GM18499 (cell line): Measurements from ENCODE around the gene AQP5.

Source experiments
- ATAC-seq: cut with Tn5 transposase; IDR thresholded peaks from one replicate; pipeline ENCODE4 v1.9.1; 2021; ENCODE audit warnings: moderate number of reproducible peaks; ENCODE audit not compliant: insufficient read depth, unreplicated experiment

AQP5 gene

DNA sequence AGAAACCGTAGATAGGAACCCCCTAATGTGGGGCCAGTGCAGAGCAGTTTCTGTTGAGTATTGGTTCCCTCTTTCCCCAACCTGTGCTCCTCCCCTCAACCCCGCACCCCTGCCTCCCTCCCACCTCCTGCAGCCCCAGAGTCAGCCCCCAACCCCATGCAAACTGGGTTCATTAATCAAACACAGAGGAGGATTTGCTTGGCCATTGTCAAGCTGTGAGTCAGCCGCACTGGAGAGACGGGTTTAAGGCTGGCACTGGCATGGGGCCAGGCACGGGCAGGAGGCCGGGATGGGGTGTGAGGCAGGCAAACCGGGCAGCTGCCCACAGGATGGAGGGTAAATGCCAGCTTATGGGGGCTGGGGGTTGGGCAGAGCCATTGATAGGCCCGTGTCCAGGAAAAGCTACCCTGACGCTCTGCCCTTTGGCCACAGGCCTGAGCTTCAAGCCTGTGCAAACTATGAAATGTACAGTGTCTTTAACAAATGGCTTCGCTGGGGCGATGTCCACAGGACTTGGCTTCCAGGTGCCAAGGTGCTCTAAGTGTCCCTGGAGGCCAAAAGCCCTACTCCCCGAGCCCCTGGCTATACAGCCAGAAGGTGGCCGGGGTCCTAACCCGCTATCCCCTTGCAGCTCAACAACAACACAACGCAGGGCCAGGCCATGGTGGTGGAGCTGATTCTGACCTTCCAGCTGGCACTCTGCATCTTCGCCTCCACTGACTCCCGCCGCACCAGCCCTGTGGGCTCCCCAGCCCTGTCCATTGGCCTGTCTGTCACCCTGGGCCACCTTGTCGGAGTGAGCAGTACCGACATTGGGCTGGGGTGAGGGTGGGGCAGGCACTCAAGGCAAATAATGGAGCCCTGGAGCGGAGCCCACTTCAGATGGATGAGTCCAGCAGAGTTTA lies 1.4 kb downstream of the AQP5 start:
- no peak for ATAC-seq

DNA sequence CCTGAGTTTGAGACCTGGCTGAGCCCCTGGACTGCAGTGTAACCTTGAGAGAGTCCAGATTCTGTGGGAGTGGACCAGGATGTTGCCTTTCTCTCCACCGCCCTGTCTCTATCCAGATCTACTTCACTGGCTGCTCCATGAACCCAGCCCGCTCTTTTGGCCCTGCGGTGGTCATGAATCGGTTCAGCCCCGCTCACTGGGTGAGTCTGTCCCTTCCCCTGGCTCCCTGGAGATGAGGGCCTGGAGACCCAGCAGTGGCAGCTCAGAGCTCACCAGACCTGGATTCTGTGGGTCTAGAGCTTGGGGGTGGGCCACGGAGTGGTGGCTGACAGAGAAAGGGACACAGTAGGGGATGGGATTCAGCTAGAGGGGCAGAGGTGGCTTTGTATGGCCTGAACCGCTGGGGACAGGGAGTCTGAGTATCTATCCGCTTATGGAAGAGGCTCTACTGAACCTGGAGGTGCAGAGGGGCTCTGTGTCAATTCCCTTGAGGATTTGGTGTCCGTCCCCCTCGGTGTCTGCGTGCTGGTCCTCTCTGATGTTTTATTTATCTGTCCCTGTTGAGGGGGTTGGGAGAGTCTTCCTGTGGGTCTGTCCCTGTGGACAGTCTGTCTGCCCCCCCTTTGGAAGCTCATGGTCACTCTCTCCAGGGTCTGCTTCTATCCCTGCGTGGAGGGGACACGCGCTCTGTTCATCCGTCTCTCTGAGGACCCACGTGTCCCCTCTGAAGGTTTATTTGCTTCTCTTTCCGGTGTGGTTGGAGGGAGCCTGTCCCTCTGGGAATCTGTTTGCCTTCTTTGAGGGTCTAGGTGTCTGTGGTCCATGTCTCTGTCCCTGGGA lies 2.5 kb downstream of the AQP5 start:
- ATAC-seq, result no peak

DNA sequence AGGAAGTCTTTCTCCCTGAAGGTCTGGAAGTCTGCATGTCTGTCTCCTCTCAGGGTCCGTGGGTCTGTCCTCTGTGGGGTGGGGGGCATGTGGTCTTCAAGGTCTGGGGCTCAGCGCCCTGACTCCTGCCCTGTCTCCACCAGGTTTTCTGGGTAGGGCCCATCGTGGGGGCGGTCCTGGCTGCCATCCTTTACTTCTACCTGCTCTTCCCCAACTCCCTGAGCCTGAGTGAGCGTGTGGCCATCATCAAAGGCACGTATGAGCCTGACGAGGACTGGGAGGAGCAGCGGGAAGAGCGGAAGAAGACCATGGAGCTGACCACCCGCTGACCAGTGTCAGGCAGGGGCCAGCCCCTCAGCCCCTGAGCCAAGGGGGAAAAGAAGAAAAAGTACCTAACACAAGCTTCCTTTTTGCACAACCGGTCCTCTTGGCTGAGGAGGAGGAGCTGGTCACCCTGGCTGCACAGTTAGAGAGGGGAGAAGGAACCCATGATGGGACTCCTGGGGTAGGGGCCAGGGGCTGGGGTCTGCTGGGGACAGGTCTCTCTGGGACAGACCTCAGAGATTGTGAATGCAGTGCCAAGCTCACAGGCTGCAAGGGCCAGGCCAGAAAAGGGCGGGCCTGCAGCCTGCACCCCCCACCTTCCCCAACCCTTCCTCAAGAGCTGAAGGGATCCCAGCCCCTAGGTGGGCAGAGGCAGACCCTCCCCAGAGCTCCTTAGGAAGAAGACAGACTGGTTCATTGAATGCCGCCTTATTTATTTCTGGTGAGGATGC lies 3.4 kb downstream of the AQP5 start:
- ATAC-seq, result no peak

DNA sequence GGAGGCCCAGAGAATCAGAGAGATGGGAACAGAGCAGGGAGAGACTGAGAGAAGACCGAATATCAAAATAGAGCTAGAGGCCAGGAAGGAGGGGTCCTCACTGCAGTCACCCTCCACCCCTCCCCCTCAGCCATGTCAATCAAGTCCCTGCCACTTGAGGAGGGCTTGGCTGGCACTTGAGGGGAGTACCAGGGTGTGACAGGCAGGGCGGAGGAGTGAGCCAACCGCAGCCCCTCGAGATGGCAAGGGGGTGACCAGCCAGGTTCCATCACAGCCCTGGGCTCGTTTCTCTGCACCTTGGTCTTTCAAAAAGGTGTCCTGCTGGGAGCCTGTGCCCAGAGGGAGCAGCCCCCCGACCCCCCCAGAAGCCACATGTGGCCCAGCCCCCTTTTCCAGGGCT lies 4.2 kb downstream of the AQP5 start:
- ATAC-seq, result no peak

DNA sequence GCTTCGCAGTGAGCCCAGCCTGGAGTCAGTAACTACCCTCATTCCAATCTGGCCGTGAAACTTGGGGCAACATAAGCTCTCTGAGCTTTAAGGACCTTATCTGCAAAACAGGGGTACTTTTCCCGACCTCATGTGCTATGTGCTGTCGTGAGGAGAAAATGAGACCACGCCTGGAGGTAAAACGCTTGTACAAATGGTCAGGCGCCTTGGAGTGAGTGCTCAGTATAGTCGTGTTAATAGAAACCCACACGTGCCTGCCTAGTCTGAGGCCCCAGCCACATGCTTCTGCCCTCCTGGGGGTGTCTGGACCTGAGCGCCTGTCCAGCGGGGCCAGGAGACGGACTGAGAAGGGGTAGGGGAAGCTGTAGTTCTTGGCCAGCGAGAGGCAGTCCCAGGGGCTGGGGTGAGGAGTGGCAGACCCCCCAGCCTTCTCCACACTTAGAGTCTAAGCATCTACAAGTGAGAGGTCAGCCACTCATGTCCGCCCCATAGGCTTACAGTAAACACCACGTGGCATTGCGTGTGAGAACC lies 4.9 kb downstream of the AQP5 start:
- no peak for ATAC-seq

DNA sequence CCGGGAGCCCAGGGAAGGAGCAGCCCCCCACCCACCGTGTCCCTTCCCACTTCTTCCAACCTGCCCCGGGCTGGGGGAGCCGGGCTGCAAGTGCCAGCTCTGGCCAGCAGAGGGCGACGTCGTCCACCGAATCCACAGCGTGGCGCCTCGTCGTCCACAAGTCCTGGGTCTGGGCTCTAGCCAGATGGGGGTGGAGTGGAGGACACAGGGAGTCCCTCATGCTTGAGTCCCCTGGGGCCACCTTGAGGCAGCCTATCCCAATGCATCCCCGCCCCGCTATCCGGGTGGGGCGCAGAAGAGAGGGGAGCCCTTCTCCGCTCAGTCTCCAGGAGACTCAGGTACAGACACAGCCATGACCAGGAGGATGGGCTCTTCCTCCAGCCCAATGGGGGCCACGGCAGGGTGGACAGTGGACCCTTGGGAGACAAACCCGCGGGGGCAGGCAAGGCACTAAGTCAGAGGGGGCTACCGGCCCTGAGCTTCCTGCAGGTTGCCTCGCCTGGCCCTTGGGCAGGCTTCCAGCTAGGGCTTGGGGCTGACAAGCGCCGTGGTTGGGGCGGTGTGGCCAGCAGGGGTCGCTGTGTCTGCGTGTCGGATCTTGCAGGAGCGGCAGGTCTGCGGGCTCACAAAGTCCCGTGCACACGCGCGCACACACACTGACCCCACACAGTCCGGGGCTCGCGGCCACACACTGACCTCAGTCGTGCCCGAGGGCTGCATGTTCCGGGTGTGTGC lies 5.5 kb downstream of the AQP5 start:
- ATAC-seq, result no peak

DNA sequence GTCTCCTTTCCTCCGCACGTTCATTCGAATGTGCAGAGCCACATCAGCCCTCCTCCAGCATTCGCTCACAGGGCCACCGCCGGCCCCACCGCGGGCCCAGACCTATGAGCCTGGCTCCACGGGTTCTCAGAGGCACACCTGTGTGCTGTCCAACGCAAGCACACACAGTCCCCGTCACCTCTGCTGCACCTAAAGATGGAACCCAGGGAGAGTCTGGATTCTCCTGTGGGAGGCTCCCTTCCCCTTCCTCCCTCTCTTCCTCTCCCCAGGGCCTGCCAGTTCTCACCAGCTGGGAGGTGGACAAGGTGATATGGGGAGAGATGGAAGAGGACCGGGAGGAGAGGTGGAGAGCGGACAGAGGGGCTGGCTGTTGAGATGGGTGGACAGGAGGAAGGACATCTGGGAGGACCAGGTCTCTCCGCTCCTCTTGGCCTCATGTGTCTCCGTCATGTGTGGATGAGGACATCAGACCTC lies 6.1 kb downstream of the AQP5 start:
- no peak for ATAC-seq

DNA sequence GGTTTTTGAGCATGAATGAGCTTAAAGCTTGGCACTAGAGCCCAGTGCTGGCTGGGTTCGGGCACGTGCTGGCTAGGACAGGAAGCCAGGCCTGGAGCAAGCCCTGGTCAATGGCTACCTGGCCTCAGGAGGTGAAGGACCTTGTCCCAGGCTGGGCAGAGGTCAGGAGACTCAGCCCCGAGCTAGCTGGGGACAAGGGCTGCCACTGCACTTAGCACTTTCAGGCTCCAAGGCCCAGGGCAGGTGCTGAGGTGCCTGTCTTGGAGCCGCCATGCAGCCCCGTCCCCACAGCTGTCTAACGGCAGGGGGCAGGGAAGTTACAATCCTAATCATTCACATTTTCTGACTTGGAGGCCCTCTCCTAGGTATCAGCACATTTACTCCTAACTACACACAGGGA lies 6.8 kb downstream of the AQP5 start:
- no peak for ATAC-seq

DNA sequence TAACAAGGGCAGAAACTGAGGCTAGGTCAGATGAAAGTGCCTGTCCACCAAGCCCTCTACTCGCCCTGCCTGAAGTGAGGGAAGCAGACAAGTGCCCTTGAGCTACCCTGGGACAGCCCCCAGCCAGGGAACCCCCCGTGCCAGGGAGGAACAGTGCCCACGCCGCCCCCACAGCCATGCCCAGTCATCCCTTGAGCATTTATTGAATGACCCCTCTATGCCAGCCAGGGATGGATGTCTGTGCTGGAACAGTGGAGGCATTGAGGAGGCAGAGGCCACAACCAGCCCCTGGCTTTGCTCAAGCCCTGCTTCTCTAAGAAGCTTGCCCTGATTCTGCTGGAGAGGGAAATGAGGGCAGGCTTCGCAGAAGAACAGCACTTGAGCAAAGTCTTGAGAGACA lies 7.4 kb downstream of the AQP5 start:
- no peak for ATAC-seq

DNA sequence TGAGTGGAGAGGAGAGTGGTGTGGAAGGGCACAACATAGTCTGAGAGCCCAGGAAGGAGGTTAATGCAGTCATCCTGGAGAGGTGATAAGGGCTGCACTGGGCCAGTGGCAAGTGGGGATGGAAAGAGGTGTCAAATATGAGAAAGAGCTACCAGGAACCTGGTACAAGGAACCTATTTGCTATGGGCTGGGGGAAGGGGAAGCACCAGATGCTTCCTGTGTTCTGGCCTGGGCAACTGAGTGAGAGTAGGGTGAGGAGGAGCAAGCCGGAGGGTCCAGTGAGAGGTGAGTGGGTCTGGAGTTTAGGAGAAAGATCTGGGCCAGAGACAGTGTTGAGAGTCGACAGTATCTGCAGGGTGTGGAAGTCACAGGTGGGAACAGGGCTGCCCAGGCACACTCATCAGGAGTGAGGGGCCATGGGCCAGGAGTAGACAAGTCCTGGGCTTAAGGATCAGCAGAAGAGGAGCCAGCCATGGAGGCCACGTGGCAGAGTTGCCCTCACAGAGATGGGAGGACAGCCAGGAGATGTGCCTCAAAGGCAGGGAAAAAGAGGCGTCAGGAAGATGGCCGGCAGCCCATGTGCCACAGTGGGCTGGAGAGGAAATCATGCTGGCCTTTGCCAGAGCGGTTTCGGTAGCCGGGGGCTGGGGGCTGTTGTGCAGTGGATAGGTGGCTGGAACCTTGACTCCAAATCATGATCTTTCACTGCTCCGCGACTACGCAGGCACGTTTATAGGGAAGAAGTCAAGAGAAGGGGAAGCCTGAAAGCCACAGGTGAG lies 8.2 kb downstream of the AQP5 start:
- ATAC-seq, result no peak

DNA sequence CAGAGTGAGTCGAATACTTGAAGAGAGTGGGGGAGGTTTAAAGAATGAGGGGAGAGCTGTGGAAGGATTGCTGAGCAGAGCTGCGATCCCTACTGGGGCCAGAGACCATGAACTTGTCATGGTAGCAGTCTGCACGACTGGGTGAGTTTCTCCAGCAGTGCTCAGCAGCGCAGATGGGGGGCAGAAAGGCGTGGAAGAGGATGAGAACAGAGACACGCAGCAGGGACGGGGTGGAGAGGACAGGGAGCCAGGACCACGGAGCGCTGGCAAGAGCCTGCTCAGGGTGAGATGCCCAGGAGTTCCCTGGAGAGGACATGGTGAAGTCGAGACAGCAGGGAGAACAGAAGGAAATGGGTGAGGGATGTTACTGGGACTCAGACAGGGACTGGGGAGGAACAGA lies 9.0 kb downstream of the AQP5 start:
- ATAC-seq, result no peak

DNA sequence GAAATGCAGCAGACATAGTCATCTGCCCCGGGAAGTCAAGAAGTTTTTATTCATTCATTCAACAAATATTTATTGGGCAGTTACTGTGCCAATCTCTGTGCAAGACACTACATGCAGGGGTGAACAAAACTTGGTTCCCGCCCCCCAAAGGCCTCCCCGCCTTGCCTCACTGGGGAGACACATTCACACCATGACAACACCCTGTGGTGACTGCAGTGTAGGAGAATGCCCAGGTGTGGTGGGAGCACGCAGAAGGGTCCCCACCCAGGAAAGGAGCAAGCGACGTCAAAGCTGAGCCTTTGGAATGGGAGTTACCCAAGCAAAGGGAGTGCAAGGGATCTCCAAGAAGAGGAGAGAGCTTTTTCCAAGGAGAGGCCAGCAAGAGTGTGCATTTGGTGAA lies 9.5 kb downstream of the AQP5 start:
- no peak for ATAC-seq

DNA sequence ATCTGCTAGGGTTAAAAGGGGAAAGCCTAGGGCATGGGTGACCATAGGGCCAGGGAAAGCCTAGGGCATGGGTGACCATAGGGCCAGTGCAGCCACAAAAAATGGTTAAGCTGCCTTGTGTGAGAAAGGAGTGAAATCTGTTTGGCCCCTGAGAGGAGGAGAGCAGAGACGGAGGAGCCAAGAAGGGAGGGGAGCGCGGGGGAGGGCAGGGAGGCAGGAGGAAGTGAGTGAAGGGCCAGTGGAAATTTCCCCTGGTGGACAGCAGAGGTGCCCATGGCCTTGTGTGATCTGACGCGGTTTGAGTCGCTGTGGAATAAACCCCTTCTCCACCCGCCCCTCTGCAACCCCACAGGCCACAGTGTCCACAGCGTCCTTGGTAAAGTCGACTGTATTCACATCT lies 10.5 kb downstream of the AQP5 start:
- ATAC-seq, result no peak

DNA sequence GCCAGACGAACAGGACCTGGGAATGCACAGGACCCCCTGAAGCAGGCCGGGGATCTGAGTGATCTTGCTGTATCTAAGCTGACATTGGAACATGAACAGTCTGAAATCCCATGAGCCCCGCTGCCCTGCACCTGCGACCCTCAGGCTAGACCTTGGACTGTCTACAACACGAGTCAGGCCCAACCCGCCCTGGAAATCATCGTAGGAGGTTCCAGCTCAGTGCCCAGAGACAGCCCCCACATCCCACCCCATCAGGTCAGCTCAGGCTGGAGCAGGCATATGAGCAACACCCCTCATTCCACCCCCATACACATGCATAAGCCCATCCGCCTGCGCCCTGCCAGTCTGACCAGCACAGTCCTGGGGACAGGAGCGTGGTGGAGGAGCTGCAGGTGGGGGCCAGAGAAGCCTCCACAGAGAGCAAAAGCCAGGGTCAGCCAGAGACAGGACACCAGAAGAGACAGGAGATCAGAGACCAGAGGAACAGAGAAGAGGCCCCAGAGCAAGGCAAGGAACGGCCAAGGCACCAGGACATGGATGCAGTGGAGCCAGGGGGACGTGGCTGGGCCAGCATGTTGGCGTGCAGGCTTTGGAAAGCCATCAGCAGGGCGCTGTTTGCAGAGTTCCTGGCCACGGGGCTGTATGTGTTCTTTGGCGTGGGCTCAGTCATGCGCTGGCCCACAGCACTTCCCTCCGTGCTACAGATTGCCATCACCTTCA lies 11.1 kb downstream of the AQP5 start, which contains the start of gene AQP6:
AQP6 (plus strand) TSS at position 307 of the 720 bp plus-strand sequence; CDS start at position 534, 227 bp downstream.
- ATAC-seq, result no peak

DNA sequence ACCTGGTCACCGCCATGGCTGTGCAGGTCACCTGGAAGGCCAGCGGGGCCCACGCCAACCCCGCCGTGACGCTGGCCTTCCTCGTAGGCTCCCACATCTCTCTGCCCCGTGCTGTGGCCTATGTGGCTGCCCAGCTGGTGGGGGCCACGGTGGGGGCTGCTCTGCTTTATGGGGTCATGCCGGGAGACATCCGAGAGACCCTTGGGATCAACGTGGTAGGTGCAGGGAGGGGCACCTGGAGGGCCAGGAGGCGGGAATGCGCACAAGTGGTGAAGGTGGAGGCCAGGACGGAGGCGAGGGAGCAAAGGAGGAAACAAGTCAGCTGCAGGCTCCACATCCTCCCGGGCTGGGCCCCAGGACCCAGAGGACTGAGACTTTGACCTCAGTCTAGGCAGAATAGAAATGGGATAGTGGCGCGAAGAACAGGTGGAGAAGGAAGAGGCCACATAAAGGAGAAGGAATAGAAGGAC lies 11.7 kb downstream of the AQP5 start:
- ATAC-seq, result no peak

DNA sequence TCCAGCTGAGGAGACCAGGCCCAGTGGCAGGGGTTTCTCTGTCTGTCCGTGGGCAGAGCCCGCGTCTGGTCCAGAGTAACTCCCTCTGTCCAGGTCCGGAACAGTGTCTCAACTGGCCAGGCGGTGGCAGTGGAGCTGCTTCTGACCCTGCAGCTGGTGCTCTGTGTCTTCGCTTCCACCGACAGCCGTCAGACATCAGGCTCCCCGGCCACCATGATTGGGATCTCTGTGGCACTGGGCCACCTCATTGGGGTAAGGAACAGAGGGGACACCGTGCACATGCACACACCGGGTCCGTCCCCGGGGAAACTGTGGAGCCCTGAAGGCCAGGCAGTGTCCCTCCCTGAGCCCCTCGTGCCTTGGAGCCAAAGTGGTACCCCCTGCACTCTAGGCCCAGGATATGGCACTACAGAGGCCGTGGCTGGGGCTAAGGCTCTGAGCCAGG lies 12.6 kb downstream of the AQP5 start:
- ATAC-seq, result no peak

DNA sequence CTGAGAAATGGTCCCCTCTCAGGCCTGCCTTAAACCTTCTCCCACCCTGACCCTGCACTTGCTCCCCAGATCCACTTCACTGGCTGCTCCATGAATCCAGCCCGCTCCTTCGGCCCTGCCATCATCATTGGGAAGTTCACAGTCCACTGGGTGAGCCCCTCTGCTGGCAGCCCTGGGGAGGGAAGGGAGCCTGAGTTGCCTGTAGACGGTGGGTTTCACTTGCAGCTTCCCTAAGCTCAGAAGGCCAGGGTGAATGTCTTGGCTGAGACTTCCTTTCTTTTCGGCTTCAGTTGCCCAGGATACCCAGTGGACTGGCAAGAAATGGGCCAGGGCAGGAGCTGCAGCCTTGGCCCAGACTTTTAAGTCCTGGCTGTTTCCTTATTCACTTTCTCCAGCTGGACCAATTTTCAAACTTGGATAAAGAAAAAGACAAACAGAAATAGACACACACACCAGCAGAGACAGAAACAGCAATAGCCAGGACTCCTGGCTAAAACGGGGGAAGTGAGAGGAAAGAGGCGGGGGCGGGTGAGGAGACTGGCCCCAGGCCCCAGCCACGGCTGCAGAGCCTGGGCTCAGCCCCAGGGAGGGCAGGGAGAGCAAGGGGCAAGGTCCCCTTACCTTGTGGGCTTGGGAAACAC lies 13.1 kb downstream of the AQP5 start:
- ATAC-seq, result no peak
